ENCODE measurements around the gene CXCL5.

DNA sequence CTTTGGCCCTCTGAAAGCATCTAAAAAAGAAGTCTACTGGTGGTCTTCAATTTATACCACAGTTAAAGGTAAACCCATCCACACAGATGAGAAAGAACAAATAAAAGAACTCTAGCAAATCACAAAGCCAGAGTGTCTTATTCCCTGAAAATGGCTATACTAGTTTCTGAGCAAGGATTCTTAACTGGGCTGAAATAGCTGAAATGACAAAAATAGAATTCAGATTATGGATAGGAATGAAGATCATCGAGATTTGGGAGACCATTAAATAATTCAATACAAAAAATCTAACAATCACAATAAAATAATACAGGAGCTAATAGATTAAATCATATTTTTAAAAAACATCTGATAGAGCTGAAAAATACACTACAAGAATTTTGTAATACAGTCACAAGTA lies 28.5 kb downstream of the CXCL5 start:
- TF ChIP-seq FOXM1 (IDR thresholded peaks at IDR 0.05; ENCODE audit: low read depth, low read length) (no peak), RAD21 (IDR thresholded peaks at IDR 0.05; ENCODE audit: insufficient read depth, low read depth, low read length) (no peak), BRCA1 (IDR thresholded peaks at IDR 0.05; ENCODE audit: low read depth, low read length) (no peak), BHLHE40 (IDR thresholded peaks at IDR 0.05; ENCODE audit: borderline replicate concordance in 1 of 2, low read depth in 2 of 2, low read length in 1 of 2) (no peak), STAT3 (IDR thresholded peaks at IDR 0.05; ENCODE audit: low read depth, low read length) (no peak)
- TF ChIP-seq, protein P1, sequence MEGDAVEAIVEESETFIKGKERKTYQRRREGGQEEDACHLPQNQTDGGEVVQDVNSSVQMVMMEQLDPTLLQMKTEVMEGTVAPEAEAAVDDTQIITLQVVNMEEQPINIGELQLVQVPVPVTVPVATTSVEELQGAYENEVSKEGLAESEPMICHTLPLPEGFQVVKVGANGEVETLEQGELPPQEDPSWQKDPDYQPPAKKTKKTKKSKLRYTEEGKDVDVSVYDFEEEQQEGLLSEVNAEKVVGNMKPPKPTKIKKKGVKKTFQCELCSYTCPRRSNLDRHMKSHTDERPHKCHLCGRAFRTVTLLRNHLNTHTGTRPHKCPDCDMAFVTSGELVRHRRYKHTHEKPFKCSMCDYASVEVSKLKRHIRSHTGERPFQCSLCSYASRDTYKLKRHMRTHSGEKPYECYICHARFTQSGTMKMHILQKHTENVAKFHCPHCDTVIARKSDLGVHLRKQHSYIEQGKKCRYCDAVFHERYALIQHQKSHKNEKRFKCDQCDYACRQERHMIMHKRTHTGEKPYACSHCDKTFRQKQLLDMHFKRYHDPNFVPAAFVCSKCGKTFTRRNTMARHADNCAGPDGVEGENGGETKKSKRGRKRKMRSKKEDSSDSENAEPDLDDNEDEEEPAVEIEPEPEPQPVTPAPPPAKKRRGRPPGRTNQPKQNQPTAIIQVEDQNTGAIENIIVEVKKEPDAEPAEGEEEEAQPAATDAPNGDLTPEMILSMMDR (IDR thresholded peaks at IDR 0.05 in 2 of 3, conservative IDR thresholded peaks at IDR 0.05 in 1 of 3; ENCODE audit: control insufficient read depth in 2 of 3, extremely low read depth in 1 of 3, insufficient read depth in 1 of 3, low read depth in 3 of 3, low read length in 3 of 3) = no peak

Data from GM12878 (cell line).